Activated CD8-positive, alpha-beta memory T cell treated with anti-CD3 and anti-CD28 coated beads for 36 hours (primary cell): Measurements from ENCODE around the gene ARMC6. TPM values are rescaled to one million over a fixed set of nuclear protein-coding genes. Genes with fewer than 3 reads are reported as not detected.

ENCODE experiments used
- CTCF ChIA-PET: fragments of 350-600 bp; sonication (Branson Sonifier 250); formaldehyde crosslinking; loops from one replicate; lab custom pipeline; 2021; ENCODE audit warnings: antibody characterized with exemption; lab: Charles Lee
- POLR2A ChIA-PET: fragments of 350-600 bp; sonication (Branson Sonifier 250); formaldehyde crosslinking; loops from one replicate; lab custom pipeline; 2021; ENCODE audit warnings: antibody characterized with exemption; lab: Charles Lee
- total RNA-seq, 2 experiments: library from RNA; stranded (reverse); gene quantifications; one replicate each; pipeline ENCODE4 v1.2.3, GENCODE V29; 2021

The ARMC6 gene
- total RNA-seq, 2 experiments from 2014 or later: 57.7 to 61.8 TPM

DNA sequence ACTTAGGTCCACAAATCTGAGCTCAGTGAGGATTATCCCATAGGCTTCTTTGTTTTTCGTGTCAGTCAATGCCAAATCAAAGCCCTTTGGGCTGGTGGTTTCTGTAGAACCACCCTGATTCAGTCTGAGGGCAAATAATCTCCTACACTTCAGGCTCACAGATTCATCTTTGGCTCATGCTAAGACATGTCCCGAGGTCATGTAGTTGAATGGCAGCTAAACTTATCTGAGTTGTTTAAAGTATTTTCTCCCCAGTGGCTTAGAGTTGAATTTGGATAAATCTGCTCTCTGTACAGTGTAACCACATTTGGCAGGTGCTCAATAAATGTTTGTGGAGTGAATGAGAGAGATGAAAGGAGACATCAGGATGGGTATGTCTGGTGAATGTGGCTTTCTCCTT lies 17.3 kb downstream of the ARMC6 start:
- POLR2A ChIA-PET: no interaction called here
- CTCF ChIA-PET: no interaction called here

DNA sequence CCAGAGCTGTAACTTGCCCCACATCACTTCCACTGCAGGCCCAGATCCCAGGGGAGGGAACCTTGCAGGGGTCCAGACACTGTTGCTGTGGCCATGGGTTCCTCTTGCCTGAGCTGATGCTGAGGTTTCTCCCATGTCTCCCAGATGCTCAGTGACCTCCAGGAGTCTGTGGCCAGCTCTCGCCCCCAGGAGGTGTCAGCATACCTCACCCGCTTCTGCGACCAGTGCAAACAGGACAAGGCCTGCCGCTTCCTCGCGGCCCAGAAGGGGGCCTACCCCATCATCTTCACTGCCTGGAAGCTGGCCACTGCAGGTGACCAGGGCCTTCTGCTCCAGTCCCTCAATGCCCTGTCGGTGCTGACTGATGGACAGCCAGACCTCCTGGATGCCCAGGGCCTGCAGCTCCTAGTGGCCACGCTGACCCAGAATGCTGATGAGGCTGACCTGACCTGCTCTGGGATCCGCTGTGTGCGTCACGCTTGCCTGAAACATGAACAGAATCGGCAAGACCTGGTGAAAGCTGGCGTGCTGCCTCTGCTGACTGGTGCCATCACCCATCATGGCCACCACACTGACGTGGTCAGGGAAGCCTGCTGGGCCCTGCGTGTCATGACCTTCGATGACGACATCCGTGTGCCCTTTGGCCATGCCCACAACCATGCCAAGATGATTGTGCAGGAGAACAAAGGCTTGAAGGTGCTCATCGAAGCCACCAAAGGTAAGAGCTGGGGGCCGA lies 18.2 kb downstream of the ARMC6 start:
- CTCF ChIA-PET: interaction anchor here (1.0 kb wide), 1 partner anchor 85 kb away, joined by 4 read pairs; no protein-coding TSS in a partner anchor
- POLR2A ChIA-PET: interaction anchor here (0.7 kb wide), 1 partner anchor 386 kb away, joined by 4 read pairs; no protein-coding TSS in a partner anchor

DNA sequence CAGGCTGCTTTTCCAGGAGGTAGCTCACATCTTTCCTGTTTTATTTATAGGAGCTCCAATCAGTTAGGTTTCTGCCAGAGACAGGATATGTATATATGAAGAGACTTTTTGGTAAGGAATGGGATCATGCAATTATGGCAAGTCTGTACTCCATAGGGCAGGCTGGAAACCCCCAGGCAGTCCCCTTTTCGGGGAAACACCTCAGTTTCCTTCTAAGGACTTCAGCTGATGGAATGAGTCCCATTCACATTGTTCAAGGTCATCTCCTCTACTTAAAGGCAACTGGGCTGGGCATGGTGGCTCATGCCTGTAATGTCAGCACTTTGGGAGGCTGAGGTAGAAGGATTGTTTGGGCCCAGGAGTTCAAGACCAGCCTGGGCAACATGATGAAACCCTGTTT lies 19.5 kb downstream of the ARMC6 start:
- POLR2A ChIA-PET: no interaction called here
- CTCF ChIA-PET: interaction anchor here (0.5 to 1.0 kb wide), 5 partner anchors 54 to 151 kb away, joined by 3 to 4 read pairs (median 3); no protein-coding TSS in a partner anchor

DNA sequence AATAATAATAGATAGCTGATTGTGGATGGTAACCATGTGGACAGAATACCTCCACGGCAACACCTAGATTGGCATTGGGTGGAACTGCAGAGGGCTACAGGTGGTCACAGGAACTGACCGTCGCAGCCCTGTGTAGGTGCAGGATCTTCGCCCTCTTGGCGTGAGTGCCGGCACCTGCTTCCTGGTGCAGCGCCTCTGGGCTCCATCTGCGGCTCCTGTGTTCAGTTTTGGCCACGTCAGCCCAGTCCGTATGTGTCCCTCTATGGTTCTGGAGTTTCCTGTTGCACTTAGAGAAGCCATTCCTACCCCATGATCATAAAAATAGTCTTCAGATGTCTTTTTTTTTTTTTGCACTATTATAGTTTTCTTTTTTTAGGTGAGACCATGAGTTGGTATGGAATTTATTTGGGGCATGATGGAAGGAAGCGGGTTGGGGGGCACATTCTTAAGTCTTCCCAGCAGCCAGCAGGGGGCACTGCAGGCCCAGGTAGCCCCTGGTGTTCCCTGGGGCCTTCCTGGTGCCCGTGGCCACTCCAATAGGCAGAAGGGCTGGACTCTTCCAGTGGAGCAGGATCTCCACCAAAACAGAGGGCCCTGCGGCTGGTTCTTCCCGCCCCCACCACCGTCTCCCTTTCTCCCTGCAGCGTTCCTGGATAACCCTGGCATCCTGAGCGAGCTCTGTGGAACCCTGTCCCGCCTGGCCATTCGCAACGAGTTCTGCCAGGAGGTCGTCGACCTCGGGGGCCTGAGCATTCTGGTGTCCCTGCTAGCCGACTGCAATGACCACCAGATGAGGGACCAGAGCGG lies 20.3 kb downstream of the ARMC6 start:
- ChIA-PET CTCF (interaction anchor here (0.5 to 1.5 kb wide), 2 partner anchors 79 to 93 kb away, joined by 3 to 4 read pairs; no protein-coding TSS in a partner anchor), POLR2A (interaction anchor here (0.6 kb wide), 1 partner anchor 231 kb away, joined by 3 read pairs; no protein-coding TSS in a partner anchor)

DNA sequence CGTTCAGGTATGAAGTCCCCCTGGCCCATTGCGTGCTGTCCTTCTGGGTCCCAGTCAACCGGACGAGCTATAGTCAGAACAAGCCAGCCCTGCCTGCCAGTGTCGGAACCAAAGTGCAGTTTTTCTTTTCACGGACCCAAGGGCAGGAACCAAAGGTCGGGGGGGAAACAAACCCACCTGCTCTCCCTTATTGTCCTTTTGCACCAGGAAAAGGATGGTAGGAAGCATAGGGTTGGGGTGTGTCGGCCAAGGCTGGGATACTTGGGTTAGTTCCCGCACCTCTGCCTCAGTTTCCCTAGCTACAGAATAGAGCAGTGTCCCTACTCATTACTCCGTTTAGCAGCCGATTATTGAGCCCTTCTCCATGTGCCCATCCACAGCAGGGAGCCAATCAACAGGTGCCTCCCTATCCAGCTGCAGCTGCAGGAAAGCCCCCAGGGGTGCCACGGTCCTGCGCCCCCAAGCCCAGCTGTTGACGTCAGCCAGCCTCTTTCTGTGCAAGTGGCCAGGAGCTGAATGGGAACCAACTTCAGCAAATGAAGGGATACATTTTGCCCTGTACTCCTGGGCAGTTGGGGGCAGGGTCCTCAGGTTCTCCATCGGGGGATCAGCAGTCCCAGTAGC lies 21.0 kb downstream of the ARMC6 start:
- CTCF ChIA-PET: interaction anchor here (1.5 kb wide), 1 partner anchor 92 kb away, joined by 4 read pairs; no protein-coding TSS in a partner anchor
- POLR2A ChIA-PET: interaction anchor here (0.6 kb wide), 1 partner anchor 230 kb away, joined by 3 read pairs; no protein-coding TSS in a partner anchor

DNA sequence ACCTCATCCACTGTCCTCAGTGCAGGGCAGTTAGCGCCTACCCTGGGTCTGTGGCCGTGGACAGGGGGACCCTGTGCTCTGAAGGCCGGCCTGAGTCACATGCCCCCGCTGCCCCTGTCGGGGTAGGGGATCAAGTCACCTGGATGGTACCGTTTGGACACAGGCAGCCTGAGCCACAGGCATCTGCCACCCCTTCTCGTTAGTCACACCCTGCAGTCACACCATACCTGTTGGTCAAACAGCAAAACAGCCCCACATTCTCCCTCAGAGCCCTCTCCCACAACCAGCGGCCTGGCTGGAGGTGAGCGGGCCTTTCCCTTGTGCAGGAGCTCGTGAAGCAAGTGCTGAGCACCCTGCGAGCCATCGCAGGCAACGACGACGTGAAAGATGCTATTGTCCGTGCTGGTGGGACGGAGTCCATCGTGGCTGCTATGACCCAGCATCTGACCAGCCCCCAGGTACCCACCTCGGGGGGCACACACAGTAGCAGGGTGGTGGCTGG lies 21.6 kb downstream of the ARMC6 start:
- POLR2A ChIA-PET: no interaction called here

DNA sequence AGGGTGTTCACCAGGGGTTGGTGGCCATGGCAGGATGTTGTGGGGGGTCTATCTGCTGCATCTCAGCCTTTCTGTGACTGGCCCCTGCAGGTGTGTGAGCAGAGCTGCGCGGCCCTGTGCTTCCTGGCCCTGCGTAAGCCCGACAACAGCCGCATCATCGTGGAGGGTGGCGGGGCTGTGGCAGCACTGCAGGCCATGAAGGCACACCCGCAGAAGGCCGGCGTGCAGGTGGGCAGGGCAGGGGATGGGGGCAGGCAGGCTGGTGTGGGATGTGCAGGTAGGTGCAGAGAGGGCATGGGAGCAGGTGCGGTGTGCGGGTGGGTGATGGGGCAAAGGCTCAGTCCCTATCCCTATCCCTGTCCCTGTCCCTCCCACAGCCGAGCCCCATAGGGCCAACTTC lies 22.3 kb downstream of the ARMC6 start:
- CTCF ChIA-PET: no interaction called here

More for the DNA sequence above, 21.6 kb downstream of the ARMC6 start:
- CTCF ChIA-PET: interaction anchor here (1.5 kb wide), 1 partner anchor 91 kb away, joined by 4 read pairs; no protein-coding TSS in a partner anchor

DNA sequence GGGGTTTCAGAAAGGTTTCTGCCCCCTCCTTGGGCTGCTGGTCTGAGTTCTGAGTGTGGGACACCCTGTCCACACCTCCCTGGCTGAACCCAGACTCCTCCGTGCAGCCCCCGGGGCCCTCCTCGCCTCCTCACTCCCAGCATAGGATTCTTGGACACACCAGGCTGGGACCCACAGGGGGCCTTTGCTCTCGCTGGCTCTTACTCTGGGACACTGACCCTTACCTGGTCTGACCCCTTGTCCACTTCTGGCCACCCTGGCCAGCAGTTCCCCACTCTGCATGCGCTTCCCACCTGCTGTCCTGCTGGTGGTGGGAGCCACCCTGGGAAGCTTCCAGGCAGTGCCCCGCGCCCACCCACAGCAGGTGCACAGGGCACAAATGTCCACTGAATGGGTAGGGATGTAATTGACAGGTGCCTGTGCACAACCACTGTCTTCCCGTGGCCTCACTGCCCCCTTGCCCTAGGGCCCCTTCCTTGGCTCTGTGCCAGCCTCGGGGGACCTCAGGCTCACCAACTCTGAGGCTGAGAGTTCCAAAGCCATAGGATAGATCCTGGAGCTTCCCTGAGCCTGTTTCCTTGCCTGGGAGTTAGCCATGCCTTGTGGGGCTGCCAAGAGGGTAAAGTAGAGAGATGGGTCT lies 23.4 kb downstream of the ARMC6 start:
- CTCF ChIA-PET: interaction anchor here (0.7 kb wide), 1 partner anchor 96 kb away, joined by 3 read pairs; no protein-coding TSS in a partner anchor
- POLR2A ChIA-PET: no interaction called here

More for the DNA sequence above, 22.3 kb downstream of the ARMC6 start:
- POLR2A ChIA-PET: no interaction called here

DNA sequence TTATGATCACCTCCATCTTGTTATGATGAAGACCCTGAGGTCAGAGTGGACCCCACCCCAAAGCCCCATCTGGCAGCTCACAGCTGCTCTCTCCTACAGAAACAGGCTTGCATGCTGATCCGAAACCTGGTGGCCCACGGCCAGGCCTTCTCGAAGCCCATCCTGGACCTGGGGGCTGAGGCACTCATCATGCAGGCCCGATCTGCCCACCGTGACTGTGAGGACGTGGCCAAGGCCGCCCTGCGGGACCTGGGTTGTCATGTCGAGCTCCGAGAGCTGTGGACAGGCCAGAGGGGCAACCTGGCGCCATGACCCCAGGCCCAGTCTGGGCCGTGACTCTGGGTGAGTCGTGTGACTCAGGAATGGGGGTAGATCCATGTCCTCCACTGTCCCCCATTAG lies 23.9 kb downstream of the ARMC6 start:
- ChIA-PET CTCF (interaction anchor here (0.7 kb wide), 1 partner anchor 95 kb away, joined by 3 read pairs; no protein-coding TSS in a partner anchor), POLR2A (no interaction called here)

DNA sequence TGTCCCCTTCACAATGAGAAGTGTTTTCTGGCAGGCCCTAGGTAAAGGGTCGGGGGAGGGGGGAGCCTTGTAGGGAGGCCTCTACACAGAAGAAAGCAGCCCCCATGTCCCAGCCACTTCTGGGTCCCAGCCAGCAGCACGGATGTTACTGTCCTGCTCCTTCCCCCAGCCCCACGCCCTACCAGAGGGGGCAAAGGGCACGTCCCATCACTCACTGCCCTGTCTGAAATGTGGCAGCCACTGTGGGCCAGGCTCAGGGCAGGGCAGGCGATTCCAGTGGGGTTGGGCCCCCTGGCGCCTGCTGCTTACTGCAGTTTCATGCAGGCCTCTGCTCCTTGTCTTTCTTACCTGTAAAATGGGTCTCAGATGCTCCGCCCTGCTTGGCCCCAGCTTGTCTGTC lies 24.3 kb downstream of the ARMC6 start:
- ChIA-PET POLR2A (no interaction called here), CTCF (interaction anchor here (0.7 kb wide), 1 partner anchor 95 kb away, joined by 3 read pairs; no protein-coding TSS in a partner anchor)

DNA sequence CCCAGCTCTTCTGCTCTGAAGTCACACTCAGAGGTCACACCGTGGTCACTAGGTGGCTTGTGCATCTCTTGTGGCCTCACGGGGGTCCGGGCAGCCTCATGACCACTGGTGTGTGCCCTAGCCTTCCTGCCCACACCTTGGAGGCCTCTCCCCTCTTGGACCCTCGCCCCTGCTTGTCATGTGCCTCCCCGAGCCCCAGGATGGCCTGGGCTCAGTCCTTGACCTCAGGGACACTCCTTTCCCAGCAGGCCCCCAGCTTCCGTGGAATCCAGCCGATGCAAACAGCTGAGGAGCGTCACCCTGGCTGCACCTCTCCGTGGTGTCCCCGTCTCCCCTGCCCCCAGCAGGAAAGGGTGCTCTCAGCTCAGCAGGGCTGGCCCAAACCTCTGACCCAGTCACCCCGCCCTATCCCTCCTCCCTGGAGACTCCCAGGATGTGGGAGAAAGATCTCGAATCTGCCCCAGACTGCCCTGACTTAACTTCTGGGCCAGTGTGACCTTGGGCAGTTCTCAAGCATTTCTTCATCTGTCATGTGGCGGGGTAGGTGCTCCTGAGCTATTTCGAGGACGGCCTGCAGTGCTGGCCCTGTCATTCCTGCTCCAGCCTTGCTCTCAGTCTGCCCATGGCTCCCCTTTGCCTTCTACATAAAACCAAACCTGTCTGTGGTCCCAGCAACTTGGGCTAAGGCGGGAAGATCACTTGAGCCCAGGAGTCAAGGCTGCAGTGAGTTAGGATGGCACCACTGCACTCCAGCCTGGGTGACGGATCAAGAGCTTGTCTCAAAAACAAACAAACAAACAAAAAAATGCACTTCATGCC lies 25.8 kb downstream of the ARMC6 start:
- ChIA-PET POLR2A (no interaction called here), CTCF (no interaction called here)

DNA sequence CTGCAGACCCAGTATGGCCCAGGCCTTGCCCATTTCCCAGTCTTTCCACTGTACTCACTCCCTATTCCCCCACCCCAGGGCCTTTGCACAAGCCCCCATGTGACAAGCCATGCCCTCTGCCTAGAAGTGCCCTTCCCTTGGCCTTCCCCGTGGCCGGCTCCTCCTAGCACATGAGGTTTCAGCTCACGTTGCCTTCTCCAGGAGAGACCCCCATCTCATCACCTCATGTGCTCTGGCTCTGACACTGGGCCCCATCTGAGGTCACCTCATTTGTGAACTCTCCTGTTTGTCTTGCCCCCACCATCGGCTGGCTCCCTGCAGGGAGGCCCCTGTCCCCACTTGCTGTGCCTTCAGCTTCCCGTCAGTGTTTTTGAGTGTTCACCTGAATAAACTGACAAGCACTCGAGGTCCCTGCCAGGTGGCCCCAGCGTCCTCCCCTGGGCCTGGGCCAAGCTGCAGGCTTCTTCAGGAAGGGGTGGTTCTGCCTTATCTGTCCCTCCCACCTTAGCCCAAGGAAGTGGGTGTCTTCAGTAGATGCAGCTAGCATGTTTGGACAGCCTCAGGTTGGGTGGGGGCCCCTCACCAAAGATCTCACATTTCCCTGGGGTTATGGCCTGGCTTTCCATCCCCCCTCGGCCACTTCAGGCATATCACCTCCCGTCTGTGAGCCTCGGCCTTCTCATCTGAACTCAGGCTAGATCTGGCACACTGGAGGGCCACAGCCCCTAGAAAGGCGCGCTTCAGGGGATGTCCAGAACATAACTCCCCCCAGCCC lies 26.6 kb downstream of the ARMC6 start:
- ChIA-PET POLR2A (no interaction called here), CTCF (no interaction called here)

DNA sequence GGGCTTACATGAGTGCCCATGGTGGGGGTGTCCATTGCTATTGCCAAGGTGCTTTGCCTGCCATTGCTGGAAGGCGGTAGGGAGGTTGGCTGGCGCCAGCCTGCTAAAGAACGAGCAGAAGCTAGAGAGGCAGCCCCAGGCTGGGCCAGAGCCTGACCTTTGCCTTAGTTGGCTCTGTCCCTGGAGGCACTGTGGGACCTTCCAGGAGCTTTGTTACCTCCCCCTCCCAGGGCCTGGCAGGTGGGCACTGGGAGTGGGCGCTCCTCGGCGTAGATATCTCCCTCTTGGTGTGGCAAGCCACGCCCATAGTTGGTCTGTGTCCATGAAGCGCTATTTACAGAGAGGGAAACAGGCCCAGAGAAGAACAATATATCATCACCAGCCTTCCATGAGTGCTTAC lies 28.1 kb downstream of the ARMC6 start:
- ChIA-PET CTCF (no interaction called here), POLR2A (no interaction called here)

DNA sequence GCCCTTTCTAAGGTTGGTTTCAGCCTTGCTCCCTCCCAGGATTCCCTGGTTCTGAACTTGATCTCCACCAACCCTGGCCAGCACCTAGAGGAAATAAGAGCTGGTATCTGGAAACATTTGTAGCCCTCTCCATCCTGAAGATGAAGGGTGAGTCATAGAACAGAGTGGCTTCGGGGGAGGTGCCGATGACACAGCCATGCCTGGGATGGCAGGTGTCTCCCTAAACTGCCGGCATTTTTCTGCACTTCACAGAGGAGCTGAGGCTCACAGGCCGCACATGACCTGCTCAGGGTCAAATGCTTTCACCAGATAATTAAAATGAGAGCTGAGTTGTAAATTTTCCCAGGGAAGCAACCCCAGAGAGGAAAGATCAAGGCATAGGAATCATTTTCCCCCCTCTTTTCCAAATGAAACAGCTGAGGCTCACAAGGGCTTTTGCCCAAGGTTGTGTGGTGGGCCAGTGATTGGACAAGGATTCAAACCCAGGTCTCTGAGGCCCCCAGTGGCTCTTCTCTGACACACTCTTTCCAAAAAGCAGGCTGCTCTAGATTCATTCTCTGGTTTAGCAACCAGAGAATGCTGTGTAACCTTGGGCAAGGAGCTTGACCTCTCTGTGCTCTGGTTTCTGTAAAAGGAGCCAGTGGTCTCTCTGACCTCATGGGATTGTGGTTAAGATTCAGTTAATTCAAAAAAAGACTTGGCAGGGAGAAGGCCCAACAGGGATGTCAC lies 29.2 kb downstream of the ARMC6 start:
- POLR2A ChIA-PET: no interaction called here
- CTCF ChIA-PET: interaction anchor here (0.8 to 1.6 kb wide), 2 partner anchors 12 to 203 kb away, joined by 3 to 4 read pairs; no protein-coding TSS in a partner anchor

DNA sequence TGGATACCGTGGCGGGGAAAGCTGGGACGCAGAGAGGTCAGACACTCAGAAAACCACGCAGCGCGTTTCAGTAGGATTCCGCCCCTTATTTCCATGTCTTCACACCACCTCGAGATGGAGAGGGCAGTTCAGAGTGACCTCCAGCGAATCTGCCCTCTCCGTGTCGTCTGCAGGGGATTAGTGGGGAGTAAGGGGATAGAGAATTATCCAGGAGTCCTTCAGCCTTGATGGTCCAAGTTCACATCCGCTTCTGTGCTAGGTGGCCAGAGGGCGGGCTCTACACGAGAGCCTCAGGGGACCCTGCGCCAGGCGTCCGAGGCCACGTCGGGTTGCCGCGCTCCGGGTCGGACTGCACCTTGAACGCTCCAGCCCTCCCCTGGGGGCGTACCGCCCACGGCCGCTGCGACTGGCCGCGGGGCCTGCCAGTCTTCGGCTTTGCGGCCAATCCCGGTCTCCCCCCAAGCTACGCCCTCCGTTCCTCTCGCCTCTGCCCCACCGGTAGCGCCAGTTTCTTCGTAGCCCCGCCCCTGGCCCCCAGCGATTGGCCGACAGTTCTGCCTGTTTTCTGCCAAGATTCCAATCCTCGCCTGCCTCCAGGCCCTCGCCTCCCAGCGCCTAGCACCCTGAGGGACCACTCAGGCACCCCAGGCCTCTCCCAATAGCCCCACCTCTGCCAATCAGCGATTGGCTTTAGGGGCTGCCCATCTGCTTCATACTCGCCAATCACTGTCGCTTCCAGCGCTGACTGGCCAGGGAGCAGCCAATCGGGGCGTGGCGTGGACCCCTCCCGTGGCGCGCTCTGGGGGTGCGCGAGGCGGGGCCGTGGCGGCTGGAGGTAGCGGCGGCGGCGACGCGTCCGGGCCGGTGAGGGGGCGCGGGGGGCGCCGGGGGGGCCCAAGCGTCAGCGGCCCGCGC lies 30.0 kb downstream of the ARMC6 start, which contains the start of gene SLC25A42:
Gene SLC25A42, plus strand, starts transcription at position 812 of the 915 bp plus-strand sequence. CDS start 32,131 bp downstream, outside the sequence.
- POLR2A ChIA-PET: no interaction called here
- CTCF ChIA-PET: interaction anchor here (0.8 to 1.6 kb wide), 3 partner anchors 11 to 204 kb away, joined by 3 to 4 read pairs (median 3); no protein-coding TSS in a partner anchor
